ENCODE data around the gene TFEC.

DNA sequence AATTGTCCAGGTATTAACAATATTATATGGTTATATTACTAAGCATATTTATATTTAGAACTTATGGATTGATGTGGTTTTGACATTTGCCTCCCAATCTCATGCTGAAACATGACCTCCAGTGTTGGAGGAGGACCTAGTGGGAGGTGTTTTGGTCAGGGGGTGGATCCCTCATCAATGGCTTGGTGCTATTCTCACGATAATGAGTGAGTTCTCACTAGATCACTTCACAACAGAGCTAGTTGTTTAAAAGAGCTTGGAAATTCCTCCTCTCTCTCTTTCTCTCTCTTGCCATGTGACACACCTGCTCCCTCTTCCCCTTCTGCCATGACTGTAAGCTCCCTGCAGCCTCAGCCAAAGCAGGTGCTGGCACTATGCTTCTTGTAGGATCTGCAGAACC, 19.0 kb downstream of the TFEC start:
- TF ChIP-seq POLR2A (IDR thresholded peaks at IDR 0.05): no peak
- TF ChIP-seq, protein P1, sequence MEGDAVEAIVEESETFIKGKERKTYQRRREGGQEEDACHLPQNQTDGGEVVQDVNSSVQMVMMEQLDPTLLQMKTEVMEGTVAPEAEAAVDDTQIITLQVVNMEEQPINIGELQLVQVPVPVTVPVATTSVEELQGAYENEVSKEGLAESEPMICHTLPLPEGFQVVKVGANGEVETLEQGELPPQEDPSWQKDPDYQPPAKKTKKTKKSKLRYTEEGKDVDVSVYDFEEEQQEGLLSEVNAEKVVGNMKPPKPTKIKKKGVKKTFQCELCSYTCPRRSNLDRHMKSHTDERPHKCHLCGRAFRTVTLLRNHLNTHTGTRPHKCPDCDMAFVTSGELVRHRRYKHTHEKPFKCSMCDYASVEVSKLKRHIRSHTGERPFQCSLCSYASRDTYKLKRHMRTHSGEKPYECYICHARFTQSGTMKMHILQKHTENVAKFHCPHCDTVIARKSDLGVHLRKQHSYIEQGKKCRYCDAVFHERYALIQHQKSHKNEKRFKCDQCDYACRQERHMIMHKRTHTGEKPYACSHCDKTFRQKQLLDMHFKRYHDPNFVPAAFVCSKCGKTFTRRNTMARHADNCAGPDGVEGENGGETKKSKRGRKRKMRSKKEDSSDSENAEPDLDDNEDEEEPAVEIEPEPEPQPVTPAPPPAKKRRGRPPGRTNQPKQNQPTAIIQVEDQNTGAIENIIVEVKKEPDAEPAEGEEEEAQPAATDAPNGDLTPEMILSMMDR (IDR thresholded peaks at IDR 0.05): no peak
